Trophoblast cell (in vitro differentiated cells and primary cell): ENCODE data around the gene PHKB.

Source experiments
- DNase-seq, 2 donors: peaks; one replicate each; pipeline ENCODE4 v3.0.0-alpha.2; 2016
- H2AFZ ChIP-seq: 2 replicates; pipeline ENCODE4 v1.6.1; 2013; ENCODE audit warnings: low read length, moderate library complexity, mild to moderate bottlenecking; ENCODE audit not compliant: insufficient read depth, poor library complexity
- H2AK5ac ChIP-seq: 2 replicates; pipeline ENCODE4 v1.6.1; 2013; ENCODE audit warnings: mild to moderate bottlenecking, low read length
- H2BK120ac ChIP-seq: 2 replicates; pipeline ENCODE4 v1.6.1; 2013; ENCODE audit warnings: low read length, mild to moderate bottlenecking, moderate library complexity; ENCODE audit not compliant: insufficient read depth, poor library complexity
- H2BK12ac ChIP-seq: 2 replicates; pipeline ENCODE4 v1.6.1; 2013; ENCODE audit warnings: mild to moderate bottlenecking, low read length, moderate library complexity
- H2BK5ac ChIP-seq: 2 replicates; pipeline ENCODE4 v1.6.1; 2013; ENCODE audit warnings: low read length, low read depth, moderate library complexity, mild to moderate bottlenecking; ENCODE audit not compliant: poor library complexity
- H3K14ac ChIP-seq: 2 replicates; pipeline ENCODE4 v1.6.1; 2013; ENCODE audit warnings: mild to moderate bottlenecking, low read length
- H3K18ac ChIP-seq: 2 replicates; pipeline ENCODE4 v1.6.1; 2013; ENCODE audit warnings: mild to moderate bottlenecking, low read length
- H3K23ac ChIP-seq: 2 replicates; pipeline ENCODE4 v1.6.1; 2013; ENCODE audit warnings: low read length
- H3K27ac ChIP-seq: 2 replicates; pipeline ENCODE4 v1.5.1; 2013; ENCODE audit warnings: low read depth, mild to moderate bottlenecking, inconsistent platforms, low read length, moderate library complexity
- H3K27me3 ChIP-seq: 2 replicates; pipeline ENCODE4 v1.6.1; 2013; ENCODE audit warnings: inconsistent platforms, mild to moderate bottlenecking, low read length, moderate library complexity; ENCODE audit not compliant: insufficient read depth
- H3K36me3 ChIP-seq, 2 experiments: 1 replicate in 1 of 2; 2 replicates in 1 of 2; pipeline ENCODE4 v1.6.1; 2013; ENCODE audit warnings: low read length in 2 of 2, mild to moderate bottlenecking in 2 of 2, moderate library complexity in 1 of 2; ENCODE audit not compliant: insufficient read depth in 2 of 2, control insufficient read depth in 1 of 2
- H3K4ac ChIP-seq: 2 replicates; pipeline ENCODE4 v1.6.1; 2013; ENCODE audit warnings: low read depth, mild to moderate bottlenecking, low read length, moderate library complexity
- H3K4me1 ChIP-seq, 2 experiments: 1 replicate in 1 of 2; 2 replicates in 1 of 2; pipeline ENCODE4 v1.6.1; 2013; ENCODE audit warnings: low read length in 2 of 2, mild to moderate bottlenecking in 2 of 2, moderate library complexity in 1 of 2; ENCODE audit not compliant: insufficient read depth in 2 of 2, control insufficient read depth in 1 of 2
- H3K4me2 ChIP-seq: 2 replicates; pipeline ENCODE4 v1.6.1; 2013; ENCODE audit warnings: inconsistent platforms, mild to moderate bottlenecking, low read length, moderate library complexity
- H3K4me3 ChIP-seq: 2 replicates; pipeline ENCODE4 v1.5.1; 2013; ENCODE audit warnings: mild to moderate bottlenecking, low read depth, low read length, inconsistent platforms
- H3K79me1 ChIP-seq: one replicate; pipeline ENCODE4 v1.6.1; 2013; ENCODE audit warnings: low read length
- H3K79me2 ChIP-seq: 2 replicates; pipeline ENCODE4 v1.6.1; 2013; ENCODE audit warnings: low read length, mild to moderate bottlenecking; ENCODE audit not compliant: control insufficient read depth, insufficient read depth, poor library complexity
- H3K9ac ChIP-seq: 2 replicates; pipeline ENCODE4 v1.6.1; 2013; ENCODE audit warnings: mild to moderate bottlenecking, low read length
- H3K9me3 ChIP-seq: 2 replicates; pipeline ENCODE4 v1.6.1; 2013; ENCODE audit warnings: low read depth, mild to moderate bottlenecking, control low read depth, inconsistent platforms, low read length; ENCODE audit not compliant: insufficient read depth
- H4K12ac ChIP-seq: 2 replicates; pipeline ENCODE4 v1.6.1; 2013; ENCODE audit warnings: low read depth, mild to moderate bottlenecking, low read length, moderate library complexity
- H4K8ac ChIP-seq: 2 replicates; pipeline ENCODE4 v1.6.1; 2013; ENCODE audit warnings: low read depth, mild to moderate bottlenecking, low read length, moderate library complexity
- H4K91ac ChIP-seq: one replicate; pipeline ENCODE4 v1.6.1; 2013; ENCODE audit warnings: low read depth, mild to moderate bottlenecking, low read length, moderate library complexity
- WGBS: extraction: QIAGEN DNeasy Blood & Tissue Kit; methylation state at CpG from one replicate; pipeline ENCODE4 v1.1.7; 2013; ENCODE audit warnings: missing lambda C conversion rate; ENCODE audit not compliant: insufficient read length, insufficient coverage; ENCODE audit errors: extremely low coverage; 5-methylcytosine and 5-hydroxymethylcytosine counted together

Gene PHKB

GRCh38 chr16:47631131-47631530, 170.0 kb downstream of the PHKB start:
- H2AFZ ChIP-seq = no peak overlapping the region
- no peak overlapping the region for H3K4ac ChIP-seq
- no peak overlapping the region for H3K4me2 ChIP-seq
- no peak overlapping the region for H3K23ac ChIP-seq
- WGBS = no CpG with 5 or more reads among the region's 5 CpGs
- no peaks in the 10 kb centered on the region for H3K9me3 ChIP-seq
- no peaks in the 10 kb centered on the region for H3K36me3 ChIP-seq
- H3K14ac ChIP-seq = no peak overlapping the region
- no peaks in the 10 kb centered on the region for H3K79me2 ChIP-seq
- no peak overlapping the region for H3K27ac ChIP-seq
- no peak overlapping the region for H2AK5ac ChIP-seq
- no peak overlapping the region for H3K9ac ChIP-seq
- no peak overlapping the region for H2BK12ac ChIP-seq
- H2BK5ac ChIP-seq = no peak overlapping the region
- no peak overlapping the region for H4K12ac ChIP-seq
- DNase-seq = no peak
- H3K79me1 ChIP-seq = no peaks in the 10 kb centered on the region
- H3K27me3 ChIP-seq = no peaks in the 10 kb centered on the region
- H3K4me3 ChIP-seq = no peak overlapping the region
- H4K91ac ChIP-seq = no peak overlapping the region
- H2BK120ac ChIP-seq = no peak overlapping the region
- no peak overlapping the region for H3K18ac ChIP-seq
- H4K8ac ChIP-seq = no peak overlapping the region
- no peaks in the 10 kb centered on the region for H3K4me1 ChIP-seq

DNA sequence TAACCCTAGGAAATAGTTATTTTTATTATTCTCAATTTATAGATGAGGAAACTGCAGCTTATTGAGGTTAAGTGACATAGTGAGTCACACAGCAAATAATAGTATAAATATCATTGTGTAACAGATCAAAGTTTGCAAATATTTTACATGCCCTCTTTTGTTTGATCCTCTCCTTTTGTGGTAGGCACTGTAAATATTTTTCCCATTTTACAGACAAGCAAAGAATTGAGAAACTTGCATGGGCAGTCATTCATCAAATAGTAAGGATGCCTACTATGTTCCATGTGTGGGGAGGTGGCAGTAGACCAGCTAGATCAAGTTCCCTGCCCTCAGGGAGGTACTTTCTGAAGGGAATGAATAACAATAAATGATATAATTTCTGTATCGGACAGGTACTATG, 173.0 kb downstream of the PHKB start:
- no peaks in the 10 kb centered on the region for H3K4me1 ChIP-seq
- no peaks in the 10 kb centered on the region for H3K79me2 ChIP-seq
- no peak overlapping the region for H3K4me3 ChIP-seq
- no peaks in the 10 kb centered on the region for H3K79me1 ChIP-seq
- H3K36me3 ChIP-seq = peaks cover 4 to 5% of the 10 kb centered on the region in 2 experiments
- no peak for DNase-seq
- H3K14ac ChIP-seq = no peak overlapping the region
- H4K91ac ChIP-seq = no peak overlapping the region
- no peak overlapping the region for H3K4ac ChIP-seq
- H3K9ac ChIP-seq = no peak overlapping the region
- WGBS = no CpG with 5 or more reads among the region's 1 CpG
- H3K27ac ChIP-seq = no peak overlapping the region
- H2BK5ac ChIP-seq = no peak overlapping the region
- H2AK5ac ChIP-seq = no peak overlapping the region
- H2BK12ac ChIP-seq = no peak overlapping the region
- no peak overlapping the region for H2BK120ac ChIP-seq
- H3K18ac ChIP-seq = no peak overlapping the region
- H3K23ac ChIP-seq = no peak overlapping the region
- H3K27me3 ChIP-seq = no peaks in the 10 kb centered on the region
- H2AFZ ChIP-seq = no peak overlapping the region
- no peak overlapping the region for H4K12ac ChIP-seq
- H3K9me3 ChIP-seq = peaks cover 2% of the 10 kb centered on the region
- no peak overlapping the region for H4K8ac ChIP-seq
- no peak overlapping the region for H3K4me2 ChIP-seq

GRCh38 chr16:47634727-47635126, 173.6 kb downstream of the PHKB start:
- Histone ChIP-seq H3K18ac (no peak overlapping the region), H4K12ac (no peak overlapping the region), H4K91ac (no peak overlapping the region), H2AK5ac (no peak overlapping the region), H2BK5ac (no peak overlapping the region), H3K27me3 (no peaks in the 10 kb centered on the region), H3K4me2 (no peak overlapping the region), H3K4me1 (no peaks in the 10 kb centered on the region), H3K27ac (no peak overlapping the region), H3K14ac (no peak overlapping the region), H3K36me3 (peaks cover 4 to 5% of the 10 kb centered on the region in 2 experiments), H2BK120ac (no peak overlapping the region), H3K4ac (no peak overlapping the region), H3K9ac (no peak overlapping the region), H2AFZ (no peak overlapping the region), H3K79me1 (no peaks in the 10 kb centered on the region), H3K79me2 (no peaks in the 10 kb centered on the region), H2BK12ac (no peak overlapping the region), H3K23ac (no peak overlapping the region), H3K9me3 (peaks cover 2% of the 10 kb centered on the region), H4K8ac (no peak overlapping the region), H3K4me3 (no peak overlapping the region)
- no peak for DNase-seq

- no peak overlapping the region for H4K8ac ChIP-seq
- H4K12ac ChIP-seq = no peak overlapping the region
- H3K9me3 ChIP-seq = peaks cover 2% of the 10 kb centered on the region
- H3K27ac ChIP-seq = no peak overlapping the region
- no peak overlapping the region for H2BK120ac ChIP-seq
- H3K9ac ChIP-seq = no peak overlapping the region
- no peak overlapping the region for H2BK12ac ChIP-seq
- no peak overlapping the region for H3K4me3 ChIP-seq
- no peak overlapping the region for H2BK5ac ChIP-seq
- no peak overlapping the region for H3K4ac ChIP-seq
- peaks cover 4 to 5% of the 10 kb centered on the region in 2 experiments for H3K36me3 ChIP-seq
- H3K23ac ChIP-seq = no peak overlapping the region
- no peak overlapping the region for H3K4me2 ChIP-seq
- H4K91ac ChIP-seq = no peak overlapping the region
- H3K79me2 ChIP-seq = no peaks in the 10 kb centered on the region
- WGBS = no CpG with 5 or more reads among the region's 13 CpGs
- H3K14ac ChIP-seq = no peak overlapping the region
- H2AFZ ChIP-seq = no peak overlapping the region
- H3K27me3 ChIP-seq = no peaks in the 10 kb centered on the region
- H2AK5ac ChIP-seq = no peak overlapping the region
- no peaks in the 10 kb centered on the region for H3K4me1 ChIP-seq
- DNase-seq = no peak
- H3K18ac ChIP-seq = peak overlapping the region; percentile 10
- H3K79me1 ChIP-seq = no peaks in the 10 kb centered on the region
Observed at GRCh38 chr16:47636501-47637099, 175.5 kb downstream of the PHKB start.
